OCI-LY7 (cell line): Measurements from ENCODE around the gene SIX3. TPM values are rescaled to one million over a fixed set of nuclear protein-coding genes. Genes with fewer than 3 reads are reported as not detected.

ENCODE experiments used
- BruUV-seq: library from RNA; stranded (reverse); fragments of 400-500 nt; replicated peaks from 2 replicates; lab custom pipeline; 2021; lab: Mats Ljungman, UMichigan
- CTCF ChIA-PET: fragments of 300-600 bp; sonication (Branson Sonifier 250); formaldehyde crosslinking; loops from one replicate; lab custom pipeline; 2022; ENCODE audit warnings: antibody characterized with exemption; ENCODE audit not compliant: unreplicated experiment; lab: Charles Lee
- POLR2A ChIA-PET: fragments of 300-600 bp; sonication (Branson Sonifier 250); formaldehyde crosslinking; loops from one replicate; lab custom pipeline; 2022; ENCODE audit warnings: antibody characterized with exemption; lab: Charles Lee
- DNase-seq: peaks from one replicate; pipeline ENCODE4 v3.0.0-alpha.2; 2015; ENCODE audit warnings: low spot score
- H2AFZ ChIP-seq: fragments of 200-600 bp; sonication (generic), shearing (Covaris generic); 2 replicates; pipeline ENCODE4 v1.6.1; 2014; ENCODE audit warnings: mild to moderate bottlenecking, antibody characterized with exemption, low read length, moderate library complexity
- H3K27ac ChIP-seq: fragments of 200-600 bp; sonication (generic); 2 replicates; pipeline ENCODE4 v1.5.1; 2014; ENCODE audit warnings: mixed run types, low read depth, mild to moderate bottlenecking, moderate library complexity, low read length, inconsistent platforms; ENCODE audit not compliant: poor library complexity, severe bottlenecking
- H3K36me3 ChIP-seq: fragments of 200-600 bp; sonication (generic); 2 replicates; pipeline ENCODE4 v1.6.1; 2014; ENCODE audit warnings: mild to moderate bottlenecking, antibody characterized with exemption, low read length, moderate library complexity, mixed read lengths; ENCODE audit not compliant: insufficient read depth
- H3K4me1 ChIP-seq: fragments of 200-600 bp; sonication (generic); 2 replicates; pipeline ENCODE4 v1.5.1; 2014; ENCODE audit warnings: mild to moderate bottlenecking, low read length; ENCODE audit not compliant: insufficient read depth, poor library complexity, severe bottlenecking
- H3K4me2 ChIP-seq: fragments of 200-600 bp; sonication (generic); 2 replicates; pipeline ENCODE4 v1.6.1; 2014; ENCODE audit warnings: mild to moderate bottlenecking, low read length
- H3K4me3 ChIP-seq: fragments of 200-600 bp; sonication (generic); 2 replicates; pipeline ENCODE4 v1.5.1; 2014; ENCODE audit warnings: mild to moderate bottlenecking, low read depth, low read length; ENCODE audit not compliant: poor library complexity, severe bottlenecking
- H3K79me2 ChIP-seq: fragments of 200-600 bp; sonication (generic); 2 replicates; pipeline ENCODE4 v1.6.1; 2016; ENCODE audit warnings: low read depth, mild to moderate bottlenecking, low read length, moderate library complexity, mixed read lengths; ENCODE audit not compliant: insufficient read depth
- H3K9me2 ChIP-seq: fragments of 200-600 bp; sonication (generic); 2 replicates; pipeline ENCODE4 v1.6.1; 2016; ENCODE audit warnings: mild to moderate bottlenecking, low read length, mixed read lengths; ENCODE audit not compliant: insufficient read depth
- H3K9me3 ChIP-seq: fragments of 200-600 bp; sonication (generic); 2 replicates; pipeline ENCODE4 v1.6.1; 2014; ENCODE audit warnings: mild to moderate bottlenecking, mixed run types, low read length, mixed read lengths
- H4K20me1 ChIP-seq: fragments of 200-600 bp; sonication (generic); 2 replicates; pipeline ENCODE4 v1.6.1; 2014; ENCODE audit warnings: mild to moderate bottlenecking, antibody characterized with exemption, low read length, moderate library complexity, mixed read lengths; ENCODE audit not compliant: insufficient read depth
- CTCF ChIP-seq: fragments of 200-600 bp; sonication (generic); conservative IDR thresholded peaks from 2 replicates; pipeline ENCODE4 v1.5.1; 2014; ENCODE audit warnings: mild to moderate bottlenecking, antibody characterized with exemption, low read length, moderate library complexity, mixed read lengths
- EZH2phosphoT487 ChIP-seq: fragments of 200-600 bp; sonication (generic); IDR thresholded peaks from 2 replicates; pipeline ENCODE4 v1.6.1; 2018; ENCODE audit warnings: low read depth, borderline replicate concordance, mild to moderate bottlenecking, mixed run types, antibody characterized with exemption, low read length, moderate library complexity, mixed read lengths
- intact Hi-C: fragments of 100-400 bp; cut with micrococcal nuclease; formaldehyde crosslinking; loops from one replicate; pipeline ENCODE4 v1.10.0; 2022; ENCODE audit not compliant: unreplicated experiment
- total RNA-seq, 2 experiments: library from RNA; depleted of rRNA in 1 of 2; stranded (reverse); fragments of >200 nt in 1 of 2; shearing (Covaris generic) in 1 of 2; gene quantifications; 2 replicates each; pipeline ENCODE4 v1.2.3, GENCODE V29; 2014 to 2022

SIX3 gene
- total RNA-seq, 2 experiments from 2014 or later, result not detected

- no peaks in the 10 kb centered on the region for H3K9me2 ChIP-seq
- POLR2A ChIA-PET, result no interaction called here
- H3K4me2 ChIP-seq, result no peak overlapping the region
- BruUV-seq, result no TSS peak
- CTCF ChIA-PET, result no interaction called here
- intact Hi-C loops, result no loop called here
- no peaks in the 10 kb centered on the region for H3K36me3 ChIP-seq
- no peaks in the 10 kb centered on the region for H3K4me1 ChIP-seq
- no peaks in the 10 kb centered on the region for H3K9me3 ChIP-seq
- TF ChIP-seq CTCF, result no peak
- TF ChIP-seq EZH2phosphoT487, result no peak
- H3K4me3 ChIP-seq, result no peak overlapping the region
- H4K20me1 ChIP-seq, result no peaks in the 10 kb centered on the region
- no peaks in the 10 kb centered on the region for H3K79me2 ChIP-seq
- no peak for DNase-seq
- H3K27ac ChIP-seq, result no peak overlapping the region
- no peak overlapping the region for H2AFZ ChIP-seq
Observed at GRCh38 chr2:44929735-44930273, 11.7 kb upstream of the SIX3 start.

- no peak overlapping the region for H3K4me2 ChIP-seq
- H3K4me1 ChIP-seq, result no peaks in the 10 kb centered on the region
Observed at GRCh38 chr2:44930274-44931197, 11.0 kb upstream of the SIX3 start.

More at GRCh38 chr2:44930274-44931197, 11.0 kb upstream of the SIX3 start:
- Histone ChIP-seq H3K27ac (no peak overlapping the region), H3K79me2 (no peaks in the 10 kb centered on the region), H3K36me3 (no peaks in the 10 kb centered on the region), H4K20me1 (no peaks in the 10 kb centered on the region), H3K9me3 (no peaks in the 10 kb centered on the region), H3K9me2 (no peaks in the 10 kb centered on the region), H2AFZ (peak overlapping the region; percentile 26; the same call in 1 of the 2 replicates), H3K4me3 (no peak overlapping the region)
- TF ChIP-seq EZH2phosphoT487, result no peak
- TF ChIP-seq CTCF, result no peak
- POLR2A ChIA-PET, result interaction anchor here (0.5 kb wide), 1 partner anchor 20 kb away, joined by 3 read pairs; no protein-coding TSS in a partner anchor
- no peak for DNase-seq
- intact Hi-C loops, result no loop called here
- BruUV-seq, result no TSS peak
- CTCF ChIA-PET, result no interaction called here
